HepG2 (cell line): ENCODE measurements around the gene HSPB7. TPM values are rescaled to one million over a fixed set of nuclear protein-coding genes. Genes with fewer than 3 reads are reported as not detected.

Experiments used
- ATAC-seq: fragments of 200-7000 bp; cut with Tn5 transposase; 3 replicates; pipeline ENCODE4 v1.9.1; 2020; ENCODE audit warnings: mild to moderate bottlenecking, moderate library complexity
- BruUV-seq: library from RNA; stranded (reverse); fragments of 400-500 nt; replicated peaks from 2 replicates; lab custom pipeline; 2021; lab: Mats Ljungman, UMichigan
- CTCF ChIA-PET: fragments of 300-600 bp; formaldehyde crosslinking; extraction: SDS; loops from one replicate; lab custom pipeline; 2021; ENCODE audit warnings: low total read pairs, inconsistent platforms, low intra/inter-chr PET ratio; lab: Yijun Ruan, JAX
- POLR2A ChIA-PET: fragments of 350-600 bp; sonication (Branson Sonifier 250); formaldehyde crosslinking; loops from one replicate; lab custom pipeline; 2020; ENCODE audit warnings: antibody characterized with exemption, inconsistent platforms; lab: Yijun Ruan, JAX
- DNase-seq: peaks from one replicate; pipeline ENCODE4 v3.0.0-alpha.2; 2015; ENCODE audit warnings: low spot score
- FAIRE-seq: peaks from 3 replicates; lab custom pipeline; 2011; peaks lifted over from hg19 to GRCh38; lab: Jason Lieb, UNC
- H2AFZ ChIP-seq: one replicate; pipeline ENCODE4 v1.6.1; 2011; ENCODE audit warnings: low read length, inconsistent platforms
- H3K27ac ChIP-seq: fragments of 300-600 bp; 3 replicates; pipeline ENCODE4 v1.8.0; 2011; ENCODE audit warnings: mixed run types, mild to moderate bottlenecking, mixed read lengths, low read length, inconsistent platforms; ENCODE audit not compliant: insufficient read depth; ENCODE audit errors: extremely low read length
- H3K27me3 ChIP-seq, 2 experiments: fragments of 200-600 bp in 1 of 2; 2 replicates in 1 of 2; 3 replicates in 1 of 2; pipeline versions ENCODE4 v1.6.0 to v1.8.0; 2011; ENCODE audit warnings: low read length in 2 of 2, mild to moderate bottlenecking in 2 of 2, moderate library complexity in 2 of 2, inconsistent platforms in 1 of 2; ENCODE audit not compliant: insufficient read depth in 2 of 2, control insufficient read depth in 1 of 2
- H3K36me3 ChIP-seq, 2 experiments: fragments of 200-600 bp in 1 of 2; replicated peaks in 1 of 2; 2 replicates in 1 of 2; 3 replicates in 1 of 2; pipeline versions ENCODE4 v1.5.1 to v1.8.0; 2011; ENCODE audit warnings: low read length in 2 of 2, inconsistent platforms in 1 of 2; ENCODE audit not compliant: insufficient read depth in 2 of 2, control insufficient read depth in 1 of 2
- H3K4me1 ChIP-seq: 2 replicates; pipeline ENCODE4 v1.5.1; 2012; ENCODE audit warnings: low read length, inconsistent platforms; ENCODE audit not compliant: insufficient read depth
- H3K4me2 ChIP-seq: 2 replicates; pipeline ENCODE4 v1.6.0; 2011; ENCODE audit warnings: low read depth, low read length, inconsistent platforms
- H3K4me3 ChIP-seq, 3 experiments: fragments of 200-600 bp in 1 of 3; sonication (generic), shearing (Covaris generic) in 1 of 3; replicated peaks in 1 of 3; 2 replicates each; pipeline ENCODE4 v1.5.1; 2011 to 2016; ENCODE audit warnings: low read length in 3 of 3, inconsistent platforms in 2 of 3, low read depth in 2 of 3, mild to moderate bottlenecking in 2 of 3, control low read depth in 1 of 3, mixed read lengths in 1 of 3; ENCODE audit not compliant: insufficient read depth in 1 of 3
- H3K79me2 ChIP-seq: one replicate; pipeline ENCODE4 v1.6.1; 2011; ENCODE audit warnings: low read length, inconsistent platforms; ENCODE audit not compliant: insufficient read depth
- H3K9ac ChIP-seq: 2 replicates; pipeline ENCODE4 v1.6.0; 2011; ENCODE audit warnings: mild to moderate bottlenecking, low read depth, low read length, inconsistent platforms; ENCODE audit not compliant: insufficient read depth
- H3K9me3 ChIP-seq: 2 replicates; pipeline ENCODE4 v1.5.1; 2012; ENCODE audit warnings: mild to moderate bottlenecking, low read length
- H4K20me1 ChIP-seq: 2 replicates; pipeline ENCODE4 v1.6.0; 2011; ENCODE audit warnings: inconsistent platforms, mild to moderate bottlenecking, low read length, moderate library complexity; ENCODE audit not compliant: insufficient read depth
- CTCF ChIP-seq: sonication (generic); formaldehyde crosslinking; IDR thresholded peaks from 2 replicates; pipeline ENCODE4 v1.5.0; 2020; ENCODE audit warnings: mild to moderate bottlenecking, missing genetic modification reagents, moderate library complexity
- STAG1 ChIP-seq: sonication (generic); formaldehyde crosslinking; IDR thresholded peaks from 2 replicates; pipeline ENCODE4 v1.4.0; 2020; ENCODE audit warnings: missing genetic modification reagents
- STAT6 ChIP-seq: sonication (generic); formaldehyde crosslinking; IDR thresholded peaks from 2 replicates; pipeline ENCODE4 v1.4.0; 2020; ENCODE audit warnings: missing genetic modification reagents, mild to moderate bottlenecking, borderline replicate concordance
- ZBTB26 ChIP-seq: IDR thresholded peaks from 2 replicates; pipeline ENCODE4 v1.6.1; 2016; ENCODE audit warnings: missing compliant biosample characterization, missing genetic modification reagents, borderline replicate concordance
- ZNF607 ChIP-seq: sonication (generic); formaldehyde crosslinking; IDR thresholded peaks from 2 replicates; pipeline ENCODE4 v1.5.1; 2020; ENCODE audit warnings: missing genetic modification reagents, mild to moderate bottlenecking, borderline replicate concordance
- ZNF639 ChIP-seq: conservative IDR thresholded peaks from 2 replicates; pipeline ENCODE4 v1.6.1; 2018; ENCODE audit warnings: missing genetic modification reagents
- WGBS: methylation state at CpG from one replicate; pipeline ENCODE4 v1.1.6; 2017; ENCODE audit warnings: low lambda C conversion rate; 5-methylcytosine and 5-hydroxymethylcytosine counted together
- in situ Hi-C: cut with HindIII; loops from 2 replicates; pipeline ENCODE4 v1.10.0; 2017; ENCODE audit warnings: low pct_unique_long_range_greater_than_20kb; ENCODE audit not compliant: extremely low pct_ligation_motif_present
- intact Hi-C: fragments of 100-400 bp; cut with micrococcal nuclease; formaldehyde crosslinking; loops from one replicate; pipeline ENCODE4 v1.10.0; 2022; ENCODE audit not compliant: unreplicated experiment
- polyA plus RNA-seq, 8 experiments: library from polyadenylated mRNA; depleted of rRNA in 3 of 8; stranded (reverse) in 7 of 8; unstranded in 1 of 8; fragments of >200 nt; fragmentation: Illumina TruSeq in 4 of 8; extraction: Trizol in 4 of 8; gene quantifications; 2 replicates each; pipeline versions ENCODE4 v1.2.1 to v1.2.3, GENCODE V29; 2011 to 2016; ENCODE audit warnings: low read depth in 4 of 8, missing spikeins in 1 of 8, mixed read lengths in 1 of 8; ENCODE audit not compliant: insufficient read depth in 1 of 8
- total RNA-seq, 5 experiments: library from RNA; depleted of rRNA; stranded (reverse); fragments of >200 nt; fragmentation: Illumina TruSeq; extraction: Trizol; gene quantifications; 2 replicates each; pipeline ENCODE4 v1.2.3, GENCODE V29; 2016; ENCODE audit warnings: low read depth in 1 of 5

The HSPB7 gene
- total and polyA plus RNA-seq, 2 of the 13 experiments (the other 11 are each of a cell fraction or from before 2014, with no cell fraction given) = 0.20 TPM; not detected in 1

- CTCF ChIA-PET = interaction anchor here (1.4 kb wide), 1 partner anchor 33 kb away, joined by 4 read pairs; no protein-coding TSS in a partner anchor
- peak; percentile 19; the same call in 2 of the 3 replicates for ATAC-seq
Observed at GRCh38 chr1:16042096-16042495, 24.3 kb upstream of the HSPB7 start.

More at GRCh38 chr1:16042096-16042495, 24.3 kb upstream of the HSPB7 start:
- H3K27ac ChIP-seq = no peak overlapping the region
- H3K79me2 ChIP-seq = no peaks in the 10 kb centered on the region
- POLR2A ChIA-PET = no interaction called here
- no TSS peak for BruUV-seq
- WGBS = no CpG with 5 or more reads among the region's 9 CpGs
- no peak overlapping the region for H2AFZ ChIP-seq
- no peak overlapping the region for H3K4me2 ChIP-seq
- in situ Hi-C loops = no loop called here
- intact Hi-C loops = no loop called here
- H3K9ac ChIP-seq = no peak overlapping the region
- no peaks in the 10 kb centered on the region for H3K36me3 ChIP-seq
- peaks cover 6% of the 10 kb centered on the region for H3K4me1 ChIP-seq
- no peaks in the 10 kb centered on the region for H3K9me3 ChIP-seq
- no peak overlapping the region for H3K4me3 ChIP-seq
- FAIRE-seq (no peak), DNase-seq (no peak)
- H4K20me1 ChIP-seq = no peaks in the 10 kb centered on the region
- peaks cover 12 to 37% of the 10 kb centered on the region in 2 experiments for H3K27me3 ChIP-seq
- TF ChIP-seq STAG1 (CRISPR knock-in tag) (peak; percentile 12; the same call in 1 of the 2 replicates), ZNF607 (CRISPR knock-in tag) (no peak), ZBTB26 (CRISPR knock-in tag) (no peak), CTCF (CRISPR knock-in tag) (peak; percentile 34; the same call in 1 of the 2 replicates), STAT6 (CRISPR knock-in tag) (no peak), ZNF639 (no peak)
